HCT116 (cell line): ENCODE data around the gene CSAD. TPM values are rescaled to one million over a fixed set of nuclear protein-coding genes. Genes with fewer than 3 reads are reported as not detected.

Source experiments
- ATAC-seq: fragments of 200-7000 bp; cut with Tn5 transposase; 2 replicates; pipeline ENCODE4 v1.9.1; 2020; ENCODE audit warnings: mild to moderate bottlenecking, moderate library complexity
- BruUV-seq: library from RNA; stranded (reverse); fragments of 400-500 nt; replicated peaks from 2 replicates; lab custom pipeline; 2021; lab: Mats Ljungman, UMichigan
- CTCF ChIA-PET: fragments of 300-600 bp; sonication (Branson Sonifier 250); formaldehyde crosslinking; loops from one replicate; lab custom pipeline; 2021; ENCODE audit warnings: antibody characterized with exemption; lab: Charles Lee
- POLR2A ChIA-PET: fragments of 300-600, 350-600 bp; sonication (Branson Sonifier 250); formaldehyde crosslinking; loops from one replicate; lab custom pipeline; 2021; ENCODE audit warnings: antibody characterized with exemption; lab: Charles Lee
- RAD21 ChIA-PET, 2 experiments: fragments of 300-600 bp; sonication (Branson Sonifier 250); formaldehyde crosslinking; loops; one replicate each; lab custom pipeline; 2023; ENCODE audit warnings: low total read pairs in 2 of 2; ENCODE audit not compliant: uncharacterized antibody in 2 of 2, unreplicated experiment in 2 of 2, low non-redundant PET in 1 of 2; lab: Charles Lee
- DNase-seq: peaks from one replicate; pipeline ENCODE4 v3.0.0-alpha.2; 2010; ENCODE audit warnings: low read depth, low spot score
- H2AFZ ChIP-seq: fragments of 200-600 bp; shearing (Covaris generic), sonication (generic); 2 replicates; pipeline ENCODE4 v1.6.1; 2017; ENCODE audit warnings: low read depth, mixed run types, mixed read lengths, antibody characterized with exemption, low read length; ENCODE audit not compliant: poor library complexity, severe bottlenecking
- H3K27ac ChIP-seq: 2 replicates; pipeline ENCODE4 v1.5.1; 2012; ENCODE audit warnings: low read depth, low read length
- H3K27me3 ChIP-seq: fragments of 200-600 bp; sonication (generic); 2 replicates; pipeline ENCODE4 v1.6.1; 2016; ENCODE audit warnings: mixed run types, low read length, mixed read lengths; ENCODE audit not compliant: insufficient read depth
- H3K36me3 ChIP-seq, 2 experiments: fragments of 200-500 bp in 1 of 2; fragments of 200-600 bp in 1 of 2; sonication (Bioruptor generic) in 1 of 2; sonication (generic) in 1 of 2; 2 replicates each; pipeline versions ENCODE4 v1.5.1 to v1.6.1; 2014 to 2016; ENCODE audit warnings: low read length in 2 of 2, inconsistent platforms in 1 of 2, mixed read lengths in 1 of 2, mixed run types in 1 of 2; ENCODE audit not compliant: insufficient read depth in 2 of 2, control insufficient read depth in 1 of 2
- H3K4me1 ChIP-seq, 2 experiments: fragments of 200-600 bp in 1 of 2; sonication (generic) in 1 of 2; 2 replicates each; pipeline versions ENCODE4 v1.5.1 to v1.6.1; 2012 to 2017; ENCODE audit warnings: low read length in 2 of 2, inconsistent platforms in 1 of 2, mild to moderate bottlenecking in 1 of 2, mixed read lengths in 1 of 2, mixed run types in 1 of 2, moderate library complexity in 1 of 2; ENCODE audit not compliant: insufficient read depth in 2 of 2, control insufficient read depth in 1 of 2
- H3K4me2 ChIP-seq: fragments of 200-600 bp; sonication (generic); 2 replicates; pipeline ENCODE4 v1.6.1; 2017; ENCODE audit warnings: mixed run types, low read length, mixed read lengths
- H3K4me3 ChIP-seq, 2 experiments: fragments of 200-600 bp in 1 of 2; sonication (generic) in 1 of 2; replicated peaks in 1 of 2; 2 replicates each; pipeline ENCODE4 v1.5.1; 2011 to 2016; ENCODE audit warnings: low read length in 2 of 2, control low read depth in 1 of 2, low read depth in 1 of 2, mild to moderate bottlenecking in 1 of 2, mixed read lengths in 1 of 2, mixed run types in 1 of 2
- H3K79me2 ChIP-seq: fragments of 200-600 bp; sonication (generic); 2 replicates; pipeline ENCODE4 v1.6.1; 2017; ENCODE audit warnings: mild to moderate bottlenecking, mixed run types, low read length, moderate library complexity, mixed read lengths; ENCODE audit not compliant: insufficient read depth
- H3K9ac ChIP-seq: fragments of 200-600 bp; sonication (generic); 2 replicates; pipeline ENCODE4 v1.6.1; 2016; ENCODE audit warnings: low read length, mixed read lengths
- H3K9me2 ChIP-seq: fragments of 200-600 bp; sonication (generic), shearing (Covaris generic); 2 replicates; pipeline ENCODE4 v1.6.1; 2017; ENCODE audit warnings: mixed run types, mild to moderate bottlenecking, moderate library complexity; ENCODE audit not compliant: insufficient read depth
- H3K9me3 ChIP-seq, 2 experiments: fragments of 200-500 bp in 1 of 2; fragments of 200-600 bp in 1 of 2; sonication (Bioruptor generic) in 1 of 2; sonication (generic) in 1 of 2; 2 replicates each; pipeline ENCODE4 v1.6.1; 2014 to 2017; ENCODE audit warnings: low read length in 2 of 2, mixed read lengths in 2 of 2, inconsistent platforms in 1 of 2, low read depth in 1 of 2, mild to moderate bottlenecking in 1 of 2, mixed run types in 1 of 2, moderate library complexity in 1 of 2; ENCODE audit not compliant: control insufficient read depth in 1 of 2, insufficient read depth in 1 of 2
- H4K20me1 ChIP-seq: fragments of 200-600 bp; sonication (generic), shearing (Covaris generic); 2 replicates; pipeline ENCODE4 v1.6.1; 2017; ENCODE audit warnings: mixed run types, mild to moderate bottlenecking, moderate library complexity; ENCODE audit not compliant: insufficient read depth
- CBX3 ChIP-seq: IDR thresholded peaks from 2 replicates; pipeline ENCODE4 v1.6.1; 2012; ENCODE audit warnings: low read depth
- EGR1 ChIP-seq: IDR thresholded peaks from 2 replicates; pipeline ENCODE4 v1.6.1; 2012; ENCODE audit warnings: low read depth
- ELF1 ChIP-seq: IDR thresholded peaks from 2 replicates; pipeline ENCODE4 v1.6.1; 2012; ENCODE audit warnings: low read depth, borderline replicate concordance
- EZH2 ChIP-seq: fragments of 200-600 bp; sonication (generic); IDR thresholded peaks from 2 replicates; pipeline ENCODE4 v1.6.1; 2017; ENCODE audit warnings: antibody characterized with exemption, mixed run types
- FOSL1 ChIP-seq: IDR thresholded peaks from 2 replicates; pipeline ENCODE4 v1.6.1; 2012; ENCODE audit warnings: low read depth
- JUND ChIP-seq: IDR thresholded peaks from 2 replicates; pipeline ENCODE4 v1.6.1; 2012
- POLR2A ChIP-seq: IDR thresholded peaks from 2 replicates; pipeline ENCODE4 v1.7.0; 2011; ENCODE audit warnings: borderline replicate concordance; ENCODE audit not compliant: insufficient read depth, insufficient read length; ENCODE audit errors: extremely low read depth
- POLR2AphosphoS5 ChIP-seq: IDR thresholded peaks from 2 replicates; pipeline ENCODE4 v1.6.1; 2011; ENCODE audit warnings: mild to moderate bottlenecking, low read depth, low read length, moderate library complexity
- REST ChIP-seq: IDR thresholded peaks from 2 replicates; pipeline ENCODE4 v1.6.1; 2012; ENCODE audit warnings: low read depth
- SIN3A ChIP-seq: IDR thresholded peaks from 2 replicates; pipeline ENCODE4 v1.6.1; 2012; ENCODE audit warnings: low read depth
- SP1 ChIP-seq: IDR thresholded peaks from 2 replicates; pipeline ENCODE4 v1.6.1; 2012; ENCODE audit warnings: low read depth
- SRF ChIP-seq: IDR thresholded peaks from 2 replicates; pipeline ENCODE4 v1.6.1; 2012; ENCODE audit warnings: low read depth
- YY1 ChIP-seq: IDR thresholded peaks from 2 replicates; pipeline ENCODE4 v1.6.1; 2011; ENCODE audit warnings: low read length, low read depth, moderate library complexity, mild to moderate bottlenecking; ENCODE audit not compliant: insufficient replicate concordance; ENCODE audit errors: extremely low read depth
- ZBTB33 ChIP-seq: IDR thresholded peaks from 2 replicates; pipeline ENCODE4 v1.6.1; 2011; ENCODE audit warnings: mild to moderate bottlenecking, low read length, moderate library complexity; ENCODE audit not compliant: insufficient replicate concordance; ENCODE audit errors: extremely low read depth
- ZNF274 ChIP-seq: fragments of 200-500 bp; sonication (Bioruptor generic); IDR thresholded peaks from 2 replicates; pipeline ENCODE4 v1.6.1; 2014; ENCODE audit warnings: mild to moderate bottlenecking, low read depth, low read length, inconsistent platforms
- intact Hi-C: fragments of 100-400 bp; cut with micrococcal nuclease; formaldehyde crosslinking; loops from 2 replicates; pipeline ENCODE4 v1.10.0; 2022
- total RNA-seq: library from RNA; stranded (reverse); gene quantifications from one replicate; pipeline ENCODE4 v1.2.1, GENCODE V29; 2021; ENCODE audit not compliant: unreplicated experiment

Gene CSAD
- total RNA-seq, 1 experiment from 2014 or later, result 20.3 TPM

- CTCF ChIA-PET, result interaction anchor here (1.4 kb wide), 1 partner anchor 35 kb away, joined by 5 read pairs; no protein-coding TSS in a partner anchor
- H3K9me3 ChIP-seq, result peaks cover 3 to 9% of the 10 kb centered on the region in 2 experiments; a peak in 1 of 4 replicates
- H3K27ac ChIP-seq, result no peak overlapping the region
- no peak overlapping the region for H3K9ac ChIP-seq
- H4K20me1 ChIP-seq, result no peaks in the 10 kb centered on the region
- no peaks in the 10 kb centered on the region for H3K9me2 ChIP-seq
- no peaks in the 10 kb centered on the region for H3K27me3 ChIP-seq
- ATAC-seq (no peak), DNase-seq (no peak)
- H3K4me2 ChIP-seq, result no peak overlapping the region
- intact Hi-C loops, result no loop called here
- H3K79me2 ChIP-seq, result no peaks in the 10 kb centered on the region
- BruUV-seq, result no TSS peak
- H2AFZ ChIP-seq, result no peak overlapping the region
- RAD21 ChIA-PET, result no interaction called here
- H3K36me3 ChIP-seq, result no peaks in the 10 kb centered on the region
- TF ChIP-seq CBX3 (no peak), SRF (no peak), YY1 (no peak), ZNF274 (no peak), EGR1 (no peak), EZH2 (no peak), POLR2A (no peak), REST (no peak), FOSL1 (no peak), ZBTB33 (no peak), ELF1 (no peak), POLR2AphosphoS5 (no peak), SP1 (no peak), SIN3A (no peak), JUND (no peak)
- POLR2A ChIA-PET, result no interaction called here
- H3K4me1 ChIP-seq, result no peaks in the 10 kb centered on the region
- H3K4me3 ChIP-seq, result no peak overlapping the region
Observed at GRCh38 chr12:53133722-53134121, 47.0 kb downstream of the CSAD start.
